Measurements from ENCODE around the gene PTDSS2.

The PTDSS2 gene

DNA sequence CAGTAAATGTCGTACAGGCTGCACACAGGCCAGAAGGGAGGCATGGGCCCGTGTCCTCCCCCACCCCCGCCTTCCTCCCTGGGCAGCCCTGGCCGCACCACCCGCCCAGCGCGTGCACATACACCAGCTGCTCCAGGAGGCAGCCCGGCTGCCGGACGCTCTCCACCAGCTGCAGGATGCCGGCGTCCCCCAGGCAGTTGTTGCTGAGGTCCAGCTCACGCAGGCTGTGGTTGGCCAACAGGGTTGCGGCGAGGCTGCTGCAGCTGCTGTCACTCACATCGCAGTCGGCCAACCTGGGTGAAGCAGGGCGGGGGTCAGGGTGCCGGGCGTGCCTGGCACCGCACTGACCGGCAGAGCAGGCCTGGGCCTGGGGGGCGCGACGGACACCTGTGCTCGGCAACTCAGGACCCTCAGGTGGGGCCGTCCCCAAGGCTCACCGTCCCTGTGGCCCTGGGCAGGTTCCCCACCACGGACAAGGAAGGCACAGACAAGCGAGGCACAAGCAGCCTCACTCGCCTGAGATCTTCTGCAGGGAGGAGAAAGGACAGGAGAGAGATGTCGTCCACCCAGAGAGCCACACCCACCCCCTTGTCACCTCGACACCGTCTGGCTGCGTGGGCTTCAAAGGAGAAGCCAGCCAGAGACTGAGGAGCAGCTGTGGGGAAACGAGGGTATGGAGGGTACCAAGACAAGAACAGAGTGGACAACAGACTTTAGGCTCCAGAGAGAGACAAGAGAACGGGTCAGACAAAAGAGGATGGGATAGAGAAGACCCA, 44.9 kb downstream of the PTDSS2 start:
- no peak for DNase-seq

DNA sequence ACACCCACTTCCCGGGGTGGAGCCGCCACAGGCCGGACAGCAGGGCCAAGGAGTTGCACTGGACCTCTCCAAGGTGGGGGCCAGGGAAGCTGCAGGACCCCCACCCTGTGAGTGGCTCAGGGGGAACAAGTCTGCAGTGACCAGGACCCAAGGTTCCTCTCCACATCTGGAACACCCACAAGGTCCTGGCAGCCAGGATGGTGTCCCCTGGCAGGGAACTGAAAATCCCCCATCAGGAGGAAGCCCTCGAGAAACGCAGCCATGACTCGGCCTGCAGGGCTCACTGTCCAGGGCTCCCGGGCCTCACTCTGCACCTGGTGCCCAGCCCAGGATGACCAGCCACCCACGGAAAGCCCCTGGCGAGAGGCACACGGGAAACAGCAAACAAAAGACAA, 45.5 kb downstream of the PTDSS2 start:
- no peak for DNase-seq

DNA sequence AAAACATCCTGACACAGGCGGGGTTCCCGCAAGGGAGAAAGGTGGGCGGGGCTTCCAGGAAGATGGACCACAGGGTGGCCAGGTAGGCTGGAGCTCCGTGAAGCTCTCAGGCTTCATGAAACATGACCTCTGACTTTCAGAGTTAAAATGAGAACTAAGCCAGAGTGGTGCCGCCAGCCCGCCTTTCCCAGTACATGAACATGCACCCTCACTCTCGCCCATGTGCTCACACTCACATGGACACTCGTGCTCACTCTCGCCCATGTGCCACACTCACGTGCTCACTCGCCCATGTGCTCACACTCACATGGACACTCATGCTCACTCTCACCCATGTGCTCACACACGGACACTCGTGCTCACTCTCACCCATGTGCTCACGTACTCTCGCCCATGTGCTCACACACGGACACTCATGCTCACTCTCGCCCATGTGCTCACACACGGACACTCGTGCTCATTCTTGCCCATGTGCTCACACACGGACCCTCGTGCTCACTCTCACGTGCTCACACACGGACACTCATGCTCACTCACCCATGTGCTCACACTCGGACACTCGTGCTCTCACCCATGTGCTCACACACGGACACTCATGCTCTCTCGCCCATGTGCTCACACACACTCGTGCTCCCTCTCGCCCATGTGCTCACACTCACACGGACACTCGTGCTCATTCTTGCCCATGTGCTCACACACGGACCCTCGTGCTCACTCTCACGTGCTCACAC, 46.9 kb downstream of the PTDSS2 start:
- DNase-seq: no peak

DNA sequence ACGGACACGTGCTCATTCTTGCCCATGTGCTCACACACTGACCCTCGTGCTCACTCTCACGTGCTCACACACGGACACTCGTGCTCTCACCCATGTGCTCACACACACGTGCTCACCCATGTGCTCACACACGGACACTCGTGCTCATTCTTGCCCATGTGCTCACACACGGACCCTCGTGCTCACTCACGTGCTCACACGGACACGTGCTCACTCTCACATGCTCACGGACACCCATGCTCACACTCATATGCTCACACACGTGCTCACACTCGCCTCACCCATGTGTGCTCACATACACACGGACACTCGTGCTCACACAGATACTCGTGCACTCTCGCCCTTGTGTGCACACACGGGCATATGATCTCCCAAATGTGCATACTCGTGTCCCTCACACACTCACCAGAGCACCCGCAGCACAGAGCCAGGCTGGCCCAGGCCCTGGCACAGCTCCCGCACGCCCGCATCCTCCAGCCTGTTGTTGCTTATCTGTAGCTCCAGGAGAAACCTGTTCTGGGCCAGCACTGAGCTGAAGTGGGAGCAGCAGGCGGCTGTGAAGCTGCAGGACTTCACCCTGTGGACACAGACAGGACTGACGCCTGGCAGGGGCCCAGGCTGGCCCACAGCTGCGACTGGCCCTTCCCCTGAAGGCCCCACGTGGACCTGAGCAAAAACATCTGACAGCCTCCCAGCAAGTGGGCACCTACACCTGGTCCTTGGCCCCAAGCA, 47.7 kb downstream of the PTDSS2 start:
- no peak for DNase-seq

DNA sequence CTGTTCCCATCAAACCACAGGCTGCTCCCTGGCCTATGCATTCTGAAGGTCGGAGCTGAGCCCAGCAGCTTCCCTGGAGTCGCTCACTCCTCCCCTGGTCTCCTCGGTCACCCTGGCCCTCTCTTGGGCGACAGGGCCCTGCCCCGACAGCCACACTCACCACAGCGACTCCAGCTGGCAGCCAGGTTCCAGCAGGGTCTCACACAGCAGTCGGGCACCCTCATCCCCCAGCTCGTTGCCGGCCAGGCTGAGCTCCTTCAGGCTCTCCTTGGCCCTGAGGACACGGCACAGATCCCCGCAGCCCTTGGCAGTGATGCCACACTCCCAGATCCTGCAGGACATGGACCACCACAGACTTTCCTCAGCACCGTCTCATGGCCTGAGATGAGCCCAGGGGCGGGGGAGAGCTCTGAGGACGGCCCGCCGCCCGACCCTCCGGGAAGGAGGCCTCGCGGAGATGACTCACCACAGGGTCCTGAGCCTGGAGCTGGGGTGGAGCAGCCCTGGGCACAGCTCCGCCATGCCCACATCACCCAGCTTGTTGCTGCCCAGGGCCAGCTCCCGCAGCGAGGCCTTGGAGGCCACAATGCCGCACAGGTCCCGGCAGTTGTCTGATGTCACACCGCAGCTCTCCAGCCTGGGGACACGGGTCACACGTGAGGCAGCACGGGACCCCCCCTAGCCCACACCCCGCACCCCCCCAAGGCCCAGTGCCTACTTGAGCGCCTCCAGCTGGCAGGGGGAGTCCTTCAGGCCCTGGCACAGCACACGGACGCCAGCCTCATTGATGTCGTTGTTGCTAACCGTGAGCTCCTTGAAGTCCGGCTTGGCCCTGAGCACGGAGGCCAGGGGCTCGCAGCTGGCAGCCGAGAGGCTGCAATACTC, 48.5 kb downstream of the PTDSS2 start:
- DNase-seq: no peak

DNA sequence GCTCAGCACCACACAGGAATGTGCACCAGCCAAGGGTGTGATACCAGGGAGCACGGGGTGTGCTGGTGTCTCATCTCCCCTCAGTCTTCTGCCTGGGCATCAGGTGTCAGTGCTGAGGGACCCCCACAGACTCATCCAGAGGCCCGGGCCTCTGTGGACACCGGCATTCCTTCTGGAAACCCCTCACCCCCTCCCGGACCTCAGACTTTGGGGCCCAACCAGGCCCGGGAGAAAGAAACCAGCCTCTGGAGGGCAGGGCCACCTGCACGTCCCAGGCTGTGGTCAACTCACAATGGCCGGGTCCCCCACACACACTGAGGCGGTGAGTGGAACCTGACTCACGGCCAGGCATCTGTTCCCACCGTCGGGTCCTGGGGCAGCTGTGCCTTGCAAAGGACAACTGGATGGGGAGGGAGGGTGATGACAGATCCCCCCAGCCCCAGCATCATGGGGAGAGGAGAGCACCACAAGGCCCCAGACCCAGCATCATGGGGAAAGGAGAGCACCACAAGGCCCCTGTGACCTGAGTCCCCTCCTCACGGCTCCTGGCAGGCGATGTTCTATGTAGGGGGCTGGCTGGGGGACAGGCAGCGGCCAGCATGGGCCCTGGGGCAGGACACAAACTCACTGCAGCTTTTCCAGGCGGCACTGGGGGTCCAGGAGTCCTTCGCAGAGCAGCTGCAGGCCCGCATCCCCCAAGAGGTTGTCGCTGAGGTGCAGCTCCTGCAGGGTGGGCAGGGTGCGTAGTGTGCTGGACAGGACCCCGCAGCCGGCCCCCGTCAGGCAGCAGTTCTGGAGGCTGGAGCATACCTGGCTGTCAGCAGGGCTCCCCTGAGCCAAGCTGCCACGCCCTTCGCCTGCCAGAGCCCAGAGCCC, 49.4 kb downstream of the PTDSS2 start:
- no peak for DNase-seq

DNA sequence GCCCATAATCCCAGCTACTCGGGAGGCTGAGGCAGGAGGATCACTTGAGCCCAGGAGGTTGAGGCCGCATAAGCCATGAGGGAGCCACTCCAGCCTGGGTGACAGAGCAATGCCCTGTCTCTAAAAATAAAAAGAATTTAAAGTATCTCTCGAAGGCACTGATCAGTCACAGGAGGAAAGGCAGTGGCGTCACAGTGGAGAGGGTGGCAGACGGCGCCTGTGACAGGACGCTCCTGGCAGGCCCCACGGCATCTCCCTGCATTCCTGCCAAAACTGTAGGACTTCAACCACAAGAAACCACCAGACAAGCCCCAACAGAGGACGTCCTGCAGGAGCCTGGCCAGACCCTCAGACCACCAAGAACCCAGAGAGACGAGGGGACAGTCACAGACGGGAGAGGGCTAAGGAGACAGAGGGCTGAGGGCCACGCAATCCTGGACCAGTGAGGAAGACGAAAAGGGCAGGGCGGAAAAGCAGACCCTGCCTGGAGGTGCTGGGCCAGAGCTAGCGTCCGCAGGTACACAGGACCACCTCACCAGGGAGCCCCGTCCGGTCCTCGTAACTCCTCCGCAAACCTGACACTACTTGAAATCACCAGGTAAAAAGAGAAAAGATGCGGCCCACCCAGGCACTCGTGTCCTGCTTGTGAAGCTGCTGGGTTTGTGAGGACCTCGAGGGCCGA, 51.1 kb downstream of the PTDSS2 start:
- DNase-seq: no peak

DNA sequence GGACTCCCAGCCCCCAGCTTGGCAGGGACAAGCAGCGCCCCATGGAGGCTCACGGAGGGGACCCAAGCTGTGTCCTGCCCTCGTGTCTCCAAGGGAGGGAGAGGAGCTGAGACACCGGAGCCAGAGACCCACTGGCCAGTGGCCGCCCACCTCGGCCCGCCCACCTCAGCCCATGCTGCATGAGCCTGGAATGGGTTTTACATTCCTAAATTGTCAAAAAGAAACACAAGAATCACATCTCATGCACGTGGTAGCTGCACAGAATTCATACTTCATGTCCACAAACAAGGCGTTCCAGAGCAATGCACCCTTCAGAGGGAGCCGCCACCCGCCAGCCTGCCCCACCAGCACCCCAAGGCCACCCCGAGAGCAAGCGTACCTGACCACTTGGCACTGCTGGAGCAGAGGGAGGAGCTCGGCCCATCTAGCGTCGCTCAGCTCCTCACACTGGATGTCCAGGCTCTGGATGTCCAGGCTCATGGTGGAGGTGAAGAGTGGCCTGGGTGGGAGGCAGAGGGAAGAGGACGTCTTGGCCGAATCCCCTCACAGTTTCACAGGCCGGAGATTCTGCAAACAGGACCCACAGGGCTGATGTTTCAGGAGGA, 51.7 kb downstream of the PTDSS2 start:
- no peak for DNase-seq

DNA sequence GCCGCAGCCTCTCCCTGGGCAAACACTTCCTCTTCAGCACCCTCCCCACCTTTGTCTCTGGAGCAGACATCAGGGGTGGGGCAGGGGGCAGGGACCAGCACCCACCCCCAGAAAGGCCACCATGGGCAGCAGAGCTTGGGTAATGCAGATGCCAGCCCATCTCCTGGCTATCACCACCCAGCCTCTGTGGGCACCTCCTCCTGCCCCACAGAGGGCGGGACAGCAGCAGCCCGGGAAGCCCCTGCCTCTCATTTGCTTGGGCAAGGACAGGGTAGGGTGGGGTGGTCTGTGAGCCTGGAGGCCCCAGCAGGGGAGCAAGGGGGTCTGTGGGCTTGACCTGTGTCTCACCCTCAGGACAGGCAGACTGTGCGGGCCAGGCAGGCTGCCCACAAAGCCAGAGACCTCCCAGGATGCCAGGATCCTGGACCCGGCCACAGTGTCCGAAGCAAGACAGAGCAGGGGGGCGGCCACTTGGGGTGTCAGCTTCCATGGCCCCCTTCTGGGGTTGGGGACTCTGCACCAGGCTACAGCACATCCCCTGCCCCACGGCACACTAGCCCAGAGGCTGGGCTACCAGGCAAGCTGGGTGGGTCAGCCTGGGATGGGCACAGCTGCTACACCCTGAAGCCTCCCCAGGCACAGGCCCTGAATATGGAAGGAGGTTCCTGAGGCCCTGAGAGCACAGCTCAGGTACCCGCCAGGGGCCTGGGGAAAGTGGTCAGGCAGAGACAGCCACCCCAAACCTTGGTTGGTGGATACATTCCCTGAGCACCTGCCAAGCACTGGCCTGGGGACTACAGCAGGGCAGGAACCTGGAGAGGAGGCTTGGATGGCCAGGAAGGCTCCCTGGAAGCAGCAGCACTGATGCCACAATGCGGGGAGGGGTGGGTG, 52.5 kb downstream of the PTDSS2 start:
- DNase-seq: no peak

DNA sequence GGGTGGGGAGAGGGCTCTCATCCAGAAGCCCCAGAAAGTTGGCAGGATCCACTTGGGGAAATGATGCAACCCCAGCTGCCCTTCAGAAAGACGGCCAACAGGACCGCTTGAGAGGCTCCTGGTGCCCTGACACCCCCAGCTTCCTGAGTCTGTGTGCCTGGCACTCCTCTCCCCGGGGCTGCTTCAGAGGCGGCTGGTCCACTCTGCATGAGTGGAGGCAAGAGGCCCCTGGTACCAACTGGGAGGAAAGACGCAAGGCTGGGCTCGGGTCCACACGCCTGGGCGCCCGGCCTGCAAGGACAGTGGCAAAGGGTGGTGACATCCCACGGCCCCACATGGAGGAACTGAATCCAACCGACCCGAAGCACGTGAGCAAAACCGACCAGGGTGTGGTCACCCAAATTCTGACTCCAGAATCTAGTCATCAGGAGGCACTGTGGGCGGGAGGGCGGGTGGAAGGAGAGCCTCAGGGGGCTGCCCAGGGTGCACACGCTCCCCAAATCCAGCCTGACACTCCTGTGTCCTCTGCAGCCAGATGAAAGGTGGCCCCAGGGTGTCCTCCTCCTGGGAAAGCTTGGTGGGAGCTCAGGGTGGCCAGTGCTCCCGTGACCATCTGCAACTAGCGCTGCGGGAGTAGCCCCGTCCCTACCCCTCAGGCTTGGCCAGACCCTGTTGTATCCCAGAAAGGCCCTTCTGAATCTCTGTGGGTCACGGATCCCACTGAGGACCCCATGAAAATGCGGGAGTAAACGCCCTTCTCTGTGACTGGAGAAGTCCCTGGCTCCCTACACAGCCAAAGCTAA, 53.3 kb downstream of the PTDSS2 start:
- no peak for DNase-seq

DNA sequence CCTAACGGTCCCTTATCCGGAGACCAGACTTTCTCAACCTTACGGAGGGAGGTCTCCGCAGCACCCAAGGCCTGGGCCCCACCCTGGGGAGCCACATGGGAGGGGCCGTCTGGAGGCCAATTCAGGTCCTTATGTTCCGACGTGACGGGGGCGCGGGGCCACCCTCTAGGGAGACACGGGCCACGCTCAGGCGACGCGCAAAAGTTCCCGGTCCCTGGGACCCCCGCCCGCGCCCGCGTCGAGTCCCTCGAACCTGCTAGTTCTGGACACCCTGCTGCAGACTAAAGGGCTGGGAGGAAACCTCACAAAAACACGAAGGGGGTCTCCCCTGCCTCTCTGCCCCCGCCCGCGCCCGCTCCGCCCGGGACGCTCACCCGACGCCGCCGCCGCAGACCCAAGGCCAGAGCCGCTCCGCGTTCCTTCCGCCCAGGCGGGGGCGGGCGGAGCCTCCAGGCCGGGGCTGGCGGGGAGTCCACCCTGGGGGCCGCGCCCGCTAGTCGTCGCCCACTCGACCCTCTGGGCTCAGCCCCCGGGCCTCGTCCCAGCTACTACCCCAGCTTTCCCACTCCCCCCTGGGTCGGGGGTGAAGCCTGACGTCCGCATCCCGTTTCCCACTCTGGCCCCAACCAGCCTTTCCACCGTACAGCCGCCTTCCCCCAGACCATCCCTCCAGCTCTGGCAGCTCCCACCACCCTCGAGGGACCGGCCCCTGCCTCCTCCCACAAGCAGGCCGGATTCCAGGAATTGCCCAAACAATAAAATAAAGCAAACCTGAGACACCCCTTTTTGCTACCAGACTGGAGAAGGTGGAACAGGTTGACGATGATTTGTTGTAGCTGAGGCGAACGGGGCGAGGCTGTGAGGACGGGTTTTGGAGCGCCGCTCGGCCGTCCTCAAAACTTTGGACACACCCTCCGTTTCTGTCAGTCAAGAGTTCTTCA, 54.2 kb downstream of the PTDSS2 start:
- DNase-seq: no peak

DNA sequence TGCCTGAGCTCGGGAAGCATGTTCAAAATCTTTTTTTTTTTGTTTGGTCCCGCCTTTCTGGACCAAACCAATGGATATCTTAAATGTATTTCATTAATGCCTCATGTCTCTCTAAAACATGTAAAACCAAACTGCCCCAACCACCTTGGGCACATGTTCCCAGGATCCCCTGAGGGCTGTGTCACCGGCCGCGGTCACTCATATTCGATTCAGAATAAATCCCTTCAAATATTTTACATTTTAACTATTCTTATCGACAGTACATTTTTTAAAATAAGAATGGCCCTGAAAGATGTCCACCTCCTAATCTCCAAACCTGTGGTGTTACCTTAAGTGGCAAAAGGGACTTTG, 54.9 kb downstream of the PTDSS2 start:
- no peak for DNase-seq

DNA sequence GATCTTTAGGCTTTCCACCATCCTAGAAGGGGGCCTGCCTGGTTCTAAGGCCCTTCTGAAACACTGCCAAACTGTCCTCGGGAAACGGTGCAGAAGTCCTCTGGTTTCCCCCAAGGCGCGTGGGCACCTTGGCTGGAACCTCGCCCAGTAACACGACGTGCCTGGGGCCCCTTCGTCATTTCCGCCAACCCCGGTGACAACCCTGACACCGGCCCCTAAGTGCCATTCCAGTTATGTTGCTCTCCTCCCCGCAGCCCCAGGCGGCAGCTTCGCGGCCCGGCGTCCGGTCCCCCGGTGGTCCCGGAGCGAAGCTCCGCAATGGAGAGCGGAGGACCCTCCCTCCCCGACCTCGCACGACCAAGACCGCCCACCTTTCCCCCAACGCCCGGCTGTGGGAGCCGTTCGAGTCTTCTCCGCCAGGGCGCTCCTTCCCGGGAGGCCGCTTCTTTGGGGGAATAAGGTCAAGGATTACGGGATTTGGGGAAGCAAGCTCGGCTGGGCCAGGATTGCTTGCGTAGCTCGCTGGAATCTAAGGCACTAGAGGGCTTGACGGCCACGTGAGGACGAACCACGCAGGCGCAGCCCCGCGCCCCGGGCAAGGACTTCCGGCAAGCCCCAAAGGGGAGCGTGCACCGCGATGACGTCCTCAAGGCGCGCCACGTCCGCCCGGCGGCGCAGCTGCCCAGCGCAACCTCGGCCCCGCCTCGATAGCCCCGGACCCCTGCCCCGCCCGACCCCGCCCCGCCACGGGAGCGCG, 56.3 kb downstream of the PTDSS2 start:
- peak; percentile 96 for DNase-seq

DNA sequence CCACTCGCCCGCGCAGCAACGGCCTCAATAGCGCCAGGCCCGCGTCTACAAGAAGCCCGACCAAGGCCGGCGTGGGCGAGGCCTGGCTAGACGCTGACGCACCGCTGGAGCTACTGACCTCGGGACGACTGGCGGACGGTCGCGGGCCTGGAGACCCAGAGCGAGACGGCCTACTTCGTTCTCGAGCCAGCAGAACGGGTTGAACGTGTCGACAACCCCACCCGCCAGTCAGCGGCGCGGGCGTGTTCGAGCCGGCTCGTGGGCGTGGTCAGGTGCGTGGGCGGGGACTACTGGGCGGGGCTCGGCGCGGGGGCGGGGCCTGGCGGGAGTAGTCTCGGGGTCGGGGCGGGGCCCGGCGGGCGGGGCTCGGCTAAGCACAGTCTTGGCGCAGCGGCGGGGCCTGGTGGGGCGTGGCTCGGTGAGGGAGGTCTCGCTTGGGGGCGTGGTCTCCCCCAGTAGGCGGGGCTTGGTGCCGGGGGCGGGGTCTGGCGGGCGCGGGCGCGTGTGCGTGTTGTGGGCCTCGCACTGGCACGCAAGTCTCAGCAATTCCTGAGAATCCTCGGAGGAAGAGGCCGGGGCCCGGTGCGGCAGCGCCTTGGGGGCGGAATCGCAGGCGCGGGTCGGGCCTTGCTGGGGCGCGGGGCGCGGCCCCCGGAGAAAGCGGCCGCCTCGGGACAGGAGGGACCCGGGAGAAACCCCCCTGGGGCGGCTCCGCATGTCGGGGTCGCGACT, 57.1 kb downstream of the PTDSS2 start, which contains the start of gene RNH1:
Gene RNH1, minus strand, starts transcription at position 248 of the 732 bp plus-strand sequence. CDS start 5,080 bp downstream, outside the sequence.
- peak; percentile 90 for DNase-seq

DNA sequence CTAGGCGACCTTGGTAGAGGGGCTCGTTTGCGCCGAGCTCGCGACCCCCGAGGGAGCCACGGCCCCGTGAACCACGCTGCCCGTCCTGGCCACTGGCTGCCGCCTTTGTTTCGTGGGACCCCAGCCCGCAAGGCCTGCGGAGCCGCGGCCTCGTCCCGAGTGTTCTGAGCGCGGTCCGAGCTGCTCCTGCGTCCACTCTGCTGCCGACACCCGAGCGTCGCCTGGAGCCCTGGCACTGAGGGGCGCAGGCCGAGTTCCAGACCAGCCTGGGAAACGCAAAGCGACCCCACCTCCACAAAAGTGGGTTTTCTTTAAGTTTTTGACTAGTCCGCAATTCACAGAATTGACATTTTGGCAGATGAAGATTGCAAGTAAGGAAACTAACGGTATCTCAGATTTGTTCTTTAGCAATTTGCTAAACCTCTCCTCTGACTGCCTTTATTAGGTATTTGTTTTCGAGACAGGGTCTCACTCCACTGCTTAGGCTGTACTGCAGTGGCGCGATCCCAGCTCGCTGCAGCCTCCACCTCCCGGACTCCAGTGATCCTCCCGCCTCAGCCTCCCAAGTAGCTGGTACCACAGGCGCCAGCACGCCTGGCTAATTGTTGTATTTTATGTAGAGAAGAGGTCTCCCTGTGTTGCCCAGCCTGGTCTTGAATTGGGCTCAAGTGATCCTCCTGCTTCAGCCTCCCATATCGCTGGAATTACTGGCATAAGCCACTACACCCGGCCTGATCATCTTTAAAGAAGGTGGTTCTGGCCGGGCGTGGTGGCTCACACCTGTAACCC, 57.8 kb downstream of the PTDSS2 start:
- DNase-seq: no peak
